Measurements from ENCODE around the gene PLVAP.

PLVAP gene

DNA sequence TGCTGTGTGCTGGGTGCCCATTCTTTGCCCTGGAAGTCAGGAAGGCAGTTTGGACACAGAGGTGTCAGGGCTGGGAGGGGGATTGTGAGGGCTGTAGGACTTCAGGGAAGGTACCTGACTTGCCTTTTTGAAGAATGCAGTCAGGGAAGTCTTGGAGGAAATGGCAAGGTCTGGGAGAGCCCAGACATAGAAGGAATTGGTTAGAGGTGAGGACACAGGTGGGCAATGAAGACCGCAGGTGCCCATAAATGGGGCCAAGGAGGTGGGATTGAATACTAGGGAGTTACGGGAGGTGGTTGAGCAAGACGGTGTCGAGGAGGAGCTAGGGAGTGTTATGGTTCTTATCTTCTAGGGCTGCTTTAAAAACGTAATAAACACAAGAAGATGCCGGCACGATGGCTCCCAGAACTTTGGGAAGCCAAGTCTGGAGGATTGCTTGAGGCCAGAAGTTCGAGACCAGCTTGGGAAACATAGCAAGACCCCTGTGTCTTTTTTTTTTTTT is 69.2 kb downstream of the PLVAP start:
- Mint-ChIP-seq H3K27me3 (no peaks in the 10 kb centered on the region), H3K36me3 (no peaks in the 10 kb centered on the region), H3K27ac (peak overlapping the region; percentile 72), H3K4me3 (peak overlapping the region; percentile 57), H3K4me1 (peaks cover 55% of the 10 kb centered on the region), H3K9me3 (no peaks in the 10 kb centered on the region)

DNA sequence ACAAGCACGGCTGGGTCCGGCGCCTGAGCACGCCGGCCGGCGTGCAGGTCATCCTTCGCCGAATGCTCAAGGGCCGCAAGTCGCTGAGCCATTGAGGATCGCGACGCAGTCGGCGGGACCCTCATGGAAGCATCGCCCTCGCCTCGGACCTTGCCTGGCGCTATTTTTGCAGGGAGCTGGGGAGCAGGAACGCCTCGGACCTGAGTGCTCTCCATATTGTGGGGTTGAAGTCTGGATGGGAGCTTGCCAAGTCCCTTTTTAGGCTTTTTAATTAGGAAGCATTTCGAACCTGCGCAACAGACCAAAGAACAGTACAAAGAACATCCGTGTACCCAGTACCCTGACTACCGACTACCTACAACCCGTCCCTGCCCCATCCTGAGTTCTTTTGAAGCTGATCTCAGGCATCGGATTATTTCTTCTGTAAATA is 70.8 kb downstream of the PLVAP start:
- H3K4me1 Mint-ChIP-seq, result peaks cover 58% of the 10 kb centered on the region
- H3K4me3 Mint-ChIP-seq, result peak overlapping the region; percentile 91
- H3K27ac Mint-ChIP-seq, result peak overlapping the region; percentile 86

DNA sequence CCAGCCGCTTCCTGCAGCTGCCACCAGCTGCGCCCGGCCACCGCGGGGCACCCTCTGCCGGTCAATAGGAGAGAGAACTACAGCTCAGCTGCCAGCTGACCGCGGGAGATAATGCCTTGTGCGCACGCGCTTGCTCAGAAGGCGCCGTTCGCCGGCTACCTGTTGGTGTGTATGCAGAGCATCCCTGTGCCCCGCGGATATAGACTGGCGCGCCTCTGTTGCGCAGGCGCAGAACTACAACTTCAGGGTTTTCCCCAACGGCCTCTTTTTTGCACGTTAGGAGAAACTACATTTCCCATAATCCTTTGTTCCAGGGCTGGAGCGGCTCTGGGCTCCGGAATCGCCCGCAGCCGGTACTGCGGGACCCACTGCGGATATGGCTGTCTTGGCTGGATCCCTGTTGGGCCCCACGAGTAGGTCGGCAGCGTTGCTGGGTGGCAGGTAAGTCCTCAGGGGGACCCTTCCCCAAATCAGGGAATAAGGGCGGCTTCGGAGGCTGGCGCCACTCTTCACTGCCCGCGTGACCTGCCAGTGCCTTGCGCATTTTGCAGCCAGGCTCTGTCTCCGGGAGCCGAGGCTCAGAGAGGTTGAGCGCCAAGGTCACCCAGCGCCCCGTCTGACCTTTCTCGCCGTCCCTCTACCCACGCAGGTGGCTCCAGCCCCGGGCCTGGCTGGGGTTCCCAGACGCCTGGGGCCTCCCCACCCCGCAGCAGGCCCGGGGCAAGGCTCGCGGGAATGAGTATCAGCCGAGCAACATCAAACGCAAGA is 71.4 kb downstream of the PLVAP start, which contains the start of gene MRPL34:
MRPL34 (plus strand) TSS at position 356 of the 768 bp plus-strand sequence; CDS start at position 377, 21 bp downstream.
- H3K4me3 Mint-ChIP-seq, result peak within 1 kb of the TSS; percentile 91
- H3K4me1 Mint-ChIP-seq, result peaks cover 55% of the 10 kb centered on the region
- peak within 1 kb of the TSS; percentile 88 for H3K27ac Mint-ChIP-seq
- no peaks in the 10 kb centered on the region for H3K27me3 Mint-ChIP-seq
- H3K36me3 Mint-ChIP-seq, result no peaks in the 10 kb centered on the region
- H3K9me3 Mint-ChIP-seq, result no peaks in the 10 kb centered on the region

More for the DNA sequence above, 70.8 kb downstream of the PLVAP start:
- H3K27me3 Mint-ChIP-seq, result no peaks in the 10 kb centered on the region
- no peaks in the 10 kb centered on the region for H3K36me3 Mint-ChIP-seq
- no peaks in the 10 kb centered on the region for H3K9me3 Mint-ChIP-seq

DNA sequence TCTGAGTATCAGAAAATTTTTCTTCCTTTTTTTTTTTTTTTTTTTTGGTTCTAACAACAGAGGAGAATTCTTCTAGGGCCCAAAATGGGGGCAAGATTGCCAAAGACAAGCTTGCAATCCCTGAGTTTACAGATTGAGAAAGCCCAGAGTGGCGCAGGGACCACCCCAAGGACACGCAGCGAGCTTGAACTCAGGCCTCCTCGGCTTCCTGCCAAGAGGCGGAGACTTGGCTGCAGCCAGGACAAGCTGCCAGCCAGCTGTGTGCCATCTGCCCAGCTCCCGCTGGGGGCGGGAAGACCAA is 72.0 kb downstream of the PLVAP start:
- peaks cover 50% of the 10 kb centered on the region for H3K4me1 Mint-ChIP-seq
- H3K27ac Mint-ChIP-seq, result no peak overlapping the region
- no peaks in the 10 kb centered on the region for H3K36me3 Mint-ChIP-seq
- peak overlapping the region; percentile 91 for H3K4me3 Mint-ChIP-seq
- H3K27me3 Mint-ChIP-seq, result no peaks in the 10 kb centered on the region
- H3K9me3 Mint-ChIP-seq, result no peaks in the 10 kb centered on the region

DNA sequence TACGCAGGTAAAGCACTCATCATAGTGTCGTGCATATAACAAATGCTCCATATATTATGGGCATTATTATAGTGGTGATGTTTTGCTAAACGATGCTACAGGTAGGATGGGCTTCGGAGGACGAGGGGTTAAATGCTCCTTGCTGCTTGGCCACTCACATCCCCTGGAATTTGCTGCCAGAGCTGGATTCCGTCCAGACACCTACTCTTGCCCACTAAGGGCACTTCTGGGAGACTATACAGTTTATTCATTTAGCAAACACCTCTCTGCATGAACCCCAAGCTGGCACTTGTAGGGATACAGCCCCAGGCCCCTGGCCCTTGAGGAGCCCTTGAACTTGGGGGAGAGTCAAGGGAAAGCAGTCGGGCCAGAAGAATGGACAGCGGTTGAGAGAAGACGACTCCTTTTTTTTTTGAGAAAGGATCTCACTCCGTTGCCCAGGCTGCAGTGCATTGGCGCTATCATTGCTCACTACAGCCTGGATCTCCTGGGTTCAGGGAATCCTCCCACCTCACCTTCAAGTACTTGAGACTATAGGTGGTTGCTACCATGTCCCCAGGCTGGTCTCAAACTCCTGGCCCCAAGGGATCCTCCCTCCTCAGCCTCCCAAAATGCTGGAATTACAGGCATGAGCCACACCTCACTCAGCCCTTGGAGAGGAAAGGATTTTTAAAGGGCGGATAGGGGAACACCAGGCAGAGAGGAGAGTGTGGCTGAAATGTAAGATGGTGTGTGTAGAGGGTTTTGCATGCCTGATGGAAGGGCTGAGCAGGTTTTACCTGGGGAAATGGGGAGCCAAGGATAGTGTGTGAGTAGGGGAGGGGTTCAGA is 72.5 kb downstream of the PLVAP start:
- no peaks in the 10 kb centered on the region for H3K9me3 Mint-ChIP-seq
- H3K27ac Mint-ChIP-seq, result peak overlapping the region; percentile 88
- no peaks in the 10 kb centered on the region for H3K36me3 Mint-ChIP-seq
- no peaks in the 10 kb centered on the region for H3K27me3 Mint-ChIP-seq
- H3K4me3 Mint-ChIP-seq, result peak overlapping the region; percentile 91
- H3K4me1 Mint-ChIP-seq, result peaks cover 49% of the 10 kb centered on the region

DNA sequence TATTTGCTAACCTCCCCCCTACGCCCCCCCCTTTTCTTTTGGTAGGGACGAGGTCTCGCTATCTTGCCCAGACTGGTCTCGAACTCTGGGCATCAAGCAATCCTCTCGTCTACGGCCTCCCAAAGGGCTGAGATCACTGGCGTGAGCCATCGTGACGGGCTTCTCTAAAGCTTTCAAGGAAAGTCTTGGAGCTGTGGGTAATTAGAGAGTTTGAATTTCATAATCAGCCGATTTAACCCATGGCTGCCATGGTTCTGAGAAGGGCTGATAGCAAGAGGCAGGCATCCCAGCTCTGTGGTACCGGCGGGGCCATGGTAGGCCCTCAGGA is 73.2 kb downstream of the PLVAP start:
- Mint-ChIP-seq H3K27ac (no peak overlapping the region), H3K36me3 (no peaks in the 10 kb centered on the region), H3K4me3 (peak overlapping the region; percentile 78), H3K4me1 (peaks cover 43% of the 10 kb centered on the region), H3K9me3 (no peaks in the 10 kb centered on the region), H3K27me3 (no peaks in the 10 kb centered on the region)

DNA sequence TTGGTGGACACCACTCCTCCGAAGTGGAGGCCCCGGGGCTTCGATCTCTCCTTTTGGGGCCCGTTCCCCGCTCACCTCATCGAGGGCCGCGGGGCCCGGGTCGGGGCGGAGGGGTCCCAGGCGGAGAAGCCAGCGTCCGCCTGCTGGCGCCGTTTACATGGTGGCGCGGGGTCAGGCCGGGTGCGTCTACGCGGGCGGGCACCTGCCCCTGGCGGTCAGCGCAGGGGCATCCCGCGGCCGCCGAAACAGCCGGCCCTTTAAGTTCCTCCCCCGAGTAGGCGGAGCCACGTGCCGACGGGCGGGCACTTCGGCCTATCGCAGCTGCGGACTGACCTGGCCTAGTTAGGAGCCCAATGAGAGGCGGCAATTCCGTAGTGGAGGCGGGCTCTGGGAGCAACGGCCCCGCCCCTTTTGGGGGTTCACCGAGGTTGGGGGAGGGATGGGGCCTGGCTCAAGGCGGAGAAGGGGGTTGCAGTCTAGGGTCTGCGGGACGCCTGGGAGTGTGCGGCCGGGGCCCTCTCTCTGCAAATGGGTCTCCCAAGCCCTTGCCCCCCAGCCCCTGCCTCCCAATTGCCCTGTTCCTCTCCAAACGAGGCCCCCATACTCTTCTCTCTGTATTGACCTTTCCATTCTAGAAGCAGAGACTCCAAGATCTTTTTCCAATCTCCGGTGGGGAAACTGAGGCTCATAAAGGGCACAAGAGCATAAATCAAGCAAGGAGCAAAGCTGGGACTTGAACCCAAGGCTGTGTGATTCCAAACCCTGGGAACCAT is 73.8 kb downstream of the PLVAP start, which contains the start of gene ABHD8:
ABHD8 (minus strand) TSS at position 259 of the 773 bp plus-strand sequence. CDS start 1,809 bp downstream, outside the sequence.
- Mint-ChIP-seq H3K4me3 (peak within 1 kb of the TSS; percentile 78), H3K27me3 (no peaks in the 10 kb centered on the region), H3K9me3 (no peaks in the 10 kb centered on the region), H3K27ac (peak within 1 kb of the TSS; percentile 30), H3K4me1 (peaks cover 43% of the 10 kb centered on the region), H3K36me3 (no peaks in the 10 kb centered on the region)

DNA sequence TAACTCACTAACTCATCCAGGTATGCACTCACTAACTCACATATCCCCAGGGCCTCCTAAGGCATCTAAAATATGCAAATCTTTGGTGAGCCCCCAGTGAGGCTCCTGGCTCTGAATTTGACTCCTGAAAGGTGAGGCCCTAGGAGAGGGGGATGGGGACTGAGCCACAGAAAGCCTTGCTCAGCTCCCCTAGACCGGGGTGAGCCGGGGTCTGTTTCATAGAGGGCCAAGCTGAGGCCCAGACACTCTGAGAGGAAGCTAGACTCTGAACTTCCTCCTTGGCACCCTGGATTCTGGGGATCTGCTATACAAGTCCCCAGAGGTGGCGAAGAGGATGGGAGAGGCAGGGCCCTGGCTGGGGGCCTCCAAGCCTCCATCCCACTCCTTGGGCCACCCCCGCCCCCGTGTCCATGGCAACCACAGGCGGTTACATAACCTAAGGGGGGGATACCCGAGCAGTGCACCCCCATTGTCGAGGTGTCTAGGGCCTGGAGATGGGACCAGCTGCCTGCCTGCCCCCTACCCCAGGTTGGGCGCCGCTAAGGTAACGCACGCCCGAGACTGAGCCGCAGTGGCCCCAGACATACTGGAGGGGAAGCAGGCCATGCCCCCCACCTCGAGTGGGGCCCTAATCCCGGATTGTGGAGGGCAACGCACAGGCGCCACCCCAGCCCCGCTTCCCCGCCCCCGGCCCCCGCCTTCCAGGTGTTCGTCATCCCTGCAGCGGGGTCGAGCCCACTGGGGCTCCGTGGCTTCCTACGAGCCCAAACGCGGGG is 74.6 kb downstream of the PLVAP start:
- H3K9me3 Mint-ChIP-seq, result no peaks in the 10 kb centered on the region
- peak overlapping the region; percentile 78 for H3K4me3 Mint-ChIP-seq
- H3K27ac Mint-ChIP-seq, result peak overlapping the region; percentile 30
- H3K4me1 Mint-ChIP-seq, result peaks cover 37% of the 10 kb centered on the region
- H3K27me3 Mint-ChIP-seq, result no peaks in the 10 kb centered on the region
- H3K36me3 Mint-ChIP-seq, result no peaks in the 10 kb centered on the region

Data from activated naive CD4-positive, alpha-beta T cell treated with anti-CD3 and anti-CD28 coated beads, Interleukin-2, amount 50 U/mL, for 24 hours (primary cell).